ENCODE data around the gene MCTP1.

The MCTP1 gene

GRCh38 chr5:95050708-95051107 lies 234.2 kb downstream of the MCTP1 start:
- H3K4me3 ChIP-seq (ENCODE audit: low read depth, low read length) = no peak overlapping the region
- H3K27me3 ChIP-seq = peaks cover 22% of the 10 kb centered on the region
- no peaks in the 10 kb centered on the region for H3K9me3 ChIP-seq
- TF ChIP-seq CTCF (IDR thresholded peaks at IDR 0.05; ENCODE audit: low read depth, low read length) = no peak
- no peak for DNase-seq
- no peaks in the 10 kb centered on the region for H3K36me3 ChIP-seq
- no peaks in the 10 kb centered on the region for H3K4me1 ChIP-seq

GRCh38 chr5:95048628-95049027 lies 236.3 kb downstream of the MCTP1 start:
- Histone ChIP-seq H3K9me3 (no peaks in the 10 kb centered on the region), H3K27me3 (peaks cover 15% of the 10 kb centered on the region), H3K4me1 (no peaks in the 10 kb centered on the region), H3K4me3 (ENCODE audit: low read depth, low read length) (no peak overlapping the region), H3K36me3 (no peaks in the 10 kb centered on the region)
- no peak for DNase-seq
- TF ChIP-seq CTCF (IDR thresholded peaks at IDR 0.05; ENCODE audit: low read depth, low read length) = no peak

GRCh38 chr5:95045181-95045965 lies 239.5 kb downstream of the MCTP1 start:
- H3K9me3 ChIP-seq = no peaks in the 10 kb centered on the region
- DNase-seq = no peak
- no peak overlapping the region for H3K4me3 ChIP-seq (ENCODE audit: low read depth, low read length)
- no peaks in the 10 kb centered on the region for H3K27me3 ChIP-seq
- no peaks in the 10 kb centered on the region for H3K36me3 ChIP-seq
- no peaks in the 10 kb centered on the region for H3K4me1 ChIP-seq
- no peak for TF ChIP-seq CTCF (IDR thresholded peaks at IDR 0.05; ENCODE audit: low read depth, low read length)

GRCh38 chr5:95044096-95044495 lies 240.8 kb downstream of the MCTP1 start:
- Histone ChIP-seq H3K9me3 (no peaks in the 10 kb centered on the region), H3K4me3 (ENCODE audit: low read depth, low read length) (no peak overlapping the region), H3K36me3 (no peaks in the 10 kb centered on the region), H3K4me1 (no peaks in the 10 kb centered on the region), H3K27me3 (no peaks in the 10 kb centered on the region)
- DNase-seq = no peak
- TF ChIP-seq CTCF (IDR thresholded peaks at IDR 0.05; ENCODE audit: low read depth, low read length) = no peak

GRCh38 chr5:95043648-95044047 lies 241.2 kb downstream of the MCTP1 start:
- DNase-seq = no peak
- H3K4me3 ChIP-seq (ENCODE audit: low read depth, low read length) = no peak overlapping the region
- no peaks in the 10 kb centered on the region for H3K36me3 ChIP-seq
- H3K4me1 ChIP-seq = no peaks in the 10 kb centered on the region
- H3K27me3 ChIP-seq = no peaks in the 10 kb centered on the region
- H3K9me3 ChIP-seq = no peaks in the 10 kb centered on the region
- TF ChIP-seq CTCF (IDR thresholded peaks at IDR 0.05; ENCODE audit: low read depth, low read length) = no peak

DNA sequence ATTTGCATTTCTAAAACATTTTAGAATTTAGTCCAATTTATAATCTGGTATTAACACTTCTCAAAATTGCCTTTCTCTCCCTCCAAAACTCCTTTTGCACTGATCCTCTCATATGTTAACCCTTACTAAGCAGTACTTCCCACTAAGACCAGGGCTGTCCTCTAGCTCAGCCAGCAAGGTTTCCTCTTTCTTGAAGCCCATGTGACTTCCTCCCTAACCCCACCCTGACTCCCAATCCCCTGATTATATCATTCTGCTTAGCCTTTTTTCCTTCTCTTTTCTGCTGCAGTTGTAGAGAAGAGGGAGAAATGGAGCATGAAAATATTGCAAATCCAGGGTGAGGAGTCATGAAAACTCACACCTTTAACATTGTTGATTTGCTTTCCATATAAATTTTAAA lies 241.7 kb downstream of the MCTP1 start:
- Histone ChIP-seq H3K27me3 (no peaks in the 10 kb centered on the region), H3K9me3 (no peaks in the 10 kb centered on the region), H3K4me1 (no peaks in the 10 kb centered on the region), H3K4me3 (ENCODE audit: low read depth, low read length) (no peak overlapping the region), H3K36me3 (no peaks in the 10 kb centered on the region)
- TF ChIP-seq CTCF (IDR thresholded peaks at IDR 0.05; ENCODE audit: low read depth, low read length) = no peak
- DNase-seq = no peak

Data from BE2C (cell line).